Activated CD4-positive, alpha-beta T cell treated with anti-CD3 and anti-CD28 coated beads for 48 hours (primary cell): ENCODE results near the gene AFDN.

Experiments used
- DNase-seq: peaks from one replicate; pipeline ENCODE4 v3.0.0-alpha.2; 2020

The AFDN gene

DNA sequence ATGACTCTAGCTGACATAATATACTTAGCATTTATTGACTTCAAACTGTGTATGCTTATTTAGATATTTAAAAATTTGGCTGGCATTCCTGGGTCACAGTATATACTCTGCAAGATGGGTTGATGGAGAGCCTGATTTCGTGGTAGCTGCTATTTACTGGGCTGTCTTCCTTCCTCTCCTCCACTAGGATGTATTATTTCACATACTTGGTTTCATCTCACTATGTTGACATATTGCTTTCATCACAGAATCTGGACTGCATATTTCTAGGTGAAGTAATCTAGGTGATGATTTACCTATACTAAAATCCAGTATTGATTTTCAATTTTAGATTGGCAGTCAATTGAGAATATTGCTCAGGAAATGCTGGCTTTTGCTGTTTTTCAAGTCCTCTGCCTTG is 15.7 kb downstream of the AFDN start:
- no peak for DNase-seq

GRCh38 chr6:167843023-167843422 is 16.3 kb downstream of the AFDN start:
- DNase-seq = no peak

DNA sequence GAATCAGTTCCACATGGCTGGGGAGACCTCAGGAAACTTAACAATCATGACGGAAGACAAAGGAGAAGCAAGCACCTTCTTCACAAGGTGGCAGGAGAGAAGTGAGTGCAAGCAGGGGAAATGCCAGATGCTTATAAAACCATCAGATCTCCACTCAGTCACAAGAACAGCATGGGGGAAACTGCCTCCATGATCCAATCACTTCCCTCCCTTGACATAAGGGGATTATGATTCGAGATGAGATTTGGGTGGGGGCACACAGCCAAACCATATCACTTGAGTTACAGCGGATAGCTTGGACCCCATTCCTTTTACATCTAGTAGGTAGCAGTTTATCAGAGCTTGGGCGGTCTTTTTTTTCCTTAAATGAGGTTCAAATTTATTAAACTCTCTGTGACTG is 19.1 kb downstream of the AFDN start:
- DNase-seq = no peak

DNA sequence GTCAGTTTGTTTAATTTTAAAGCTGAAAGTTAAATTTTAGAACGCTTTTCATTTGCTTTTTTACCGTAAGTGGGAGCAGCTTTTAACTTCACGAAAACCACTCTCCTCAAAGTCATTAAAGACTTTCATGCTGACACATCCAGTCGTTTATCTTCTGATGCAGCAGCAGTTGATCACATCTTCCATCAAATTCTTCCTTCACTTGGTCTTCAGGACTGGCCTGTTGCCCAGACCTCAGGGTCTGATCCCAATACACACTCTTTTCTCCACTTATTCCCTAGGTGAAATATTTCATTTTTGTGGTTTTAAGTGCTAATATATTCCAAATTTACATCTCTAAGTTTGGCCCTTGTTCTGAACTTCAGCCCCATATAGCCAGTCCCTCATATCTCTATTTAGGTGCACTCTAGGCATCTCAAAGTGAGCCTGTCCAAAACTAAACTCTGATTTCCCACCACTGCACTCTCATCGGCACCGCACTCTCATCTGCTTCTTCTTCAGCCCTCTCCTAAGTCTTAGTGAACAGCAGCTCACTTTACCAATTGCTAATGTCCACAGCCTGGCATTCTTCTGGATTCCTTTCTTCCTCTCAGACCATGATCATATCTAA is 20.4 kb downstream of the AFDN start:
- DNase-seq = no peak

- DNase-seq = no peak
Measured at GRCh38 chr6:167847936-167848335, 21.2 kb downstream of the AFDN start.

GRCh38 chr6:167848783-167849182 is 22.1 kb downstream of the AFDN start:
- no peak for DNase-seq

GRCh38 chr6:167849846-167850459 is 23.2 kb downstream of the AFDN start:
- no peak for DNase-seq

DNA sequence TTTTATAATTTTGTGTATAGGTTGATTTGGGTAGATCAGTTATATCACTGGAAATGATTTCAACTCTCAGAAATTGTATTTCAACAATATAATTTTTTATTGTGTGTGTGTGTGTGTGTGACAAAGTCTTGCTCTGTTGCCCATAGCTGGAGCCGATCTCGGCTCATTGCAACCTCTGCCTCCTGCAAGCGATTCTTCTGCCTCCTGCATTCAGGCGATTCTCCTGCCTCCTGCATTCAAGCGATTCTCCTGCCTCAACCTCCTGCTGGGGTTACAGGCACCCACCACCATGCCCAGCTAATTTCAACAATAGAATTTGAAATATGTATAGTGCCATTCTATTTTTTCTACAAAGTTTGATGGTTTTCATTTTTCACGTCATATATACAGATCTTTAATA is 24.1 kb downstream of the AFDN start:
- no peak for DNase-seq

DNA sequence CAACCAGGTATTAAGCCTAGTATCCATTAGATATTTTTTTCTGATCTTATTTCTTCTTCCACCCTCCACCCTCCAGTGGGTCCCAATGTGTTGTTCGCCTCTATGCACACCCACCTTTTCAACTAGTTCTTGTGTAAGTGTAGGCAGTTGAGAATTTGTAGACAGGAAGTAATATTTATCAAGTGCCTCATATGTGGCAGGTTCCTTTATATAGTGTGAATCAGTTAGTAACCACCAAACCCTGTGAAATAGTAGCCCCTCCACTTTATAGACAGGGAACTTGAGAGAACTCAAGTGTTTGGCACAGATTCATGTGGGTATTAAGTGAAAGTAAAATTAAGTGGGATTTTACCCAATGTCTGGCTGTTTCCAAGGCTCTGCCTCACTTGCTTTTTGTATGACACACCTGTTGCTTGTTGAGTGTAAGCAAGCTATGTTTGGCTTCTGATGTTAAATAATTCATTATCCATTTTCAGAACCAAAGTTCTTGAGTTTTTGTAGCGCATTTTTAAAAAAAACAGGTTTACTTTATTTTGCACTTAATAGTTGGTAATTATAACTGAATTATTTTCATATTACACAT is 24.8 kb downstream of the AFDN start:
- no peak for DNase-seq

- peak; percentile 11 for DNase-seq
Measured at GRCh38 chr6:167855825-167856425, 29.2 kb downstream of the AFDN start.

GRCh38 chr6:167856474-167856873 is 29.8 kb downstream of the AFDN start:
- no peak for DNase-seq

- no peak for DNase-seq
Measured at GRCh38 chr6:167856999-167857660, 30.4 kb downstream of the AFDN start.

GRCh38 chr6:167858086-167858591 is 31.4 kb downstream of the AFDN start:
- no peak for DNase-seq

GRCh38 chr6:167858842-167859664 is 32.3 kb downstream of the AFDN start:
- no peak for DNase-seq

GRCh38 chr6:167860550-167861226 is 34.0 kb downstream of the AFDN start:
- DNase-seq = no peak

GRCh38 chr6:167861424-167861823 is 34.7 kb downstream of the AFDN start:
- no peak for DNase-seq

DNA sequence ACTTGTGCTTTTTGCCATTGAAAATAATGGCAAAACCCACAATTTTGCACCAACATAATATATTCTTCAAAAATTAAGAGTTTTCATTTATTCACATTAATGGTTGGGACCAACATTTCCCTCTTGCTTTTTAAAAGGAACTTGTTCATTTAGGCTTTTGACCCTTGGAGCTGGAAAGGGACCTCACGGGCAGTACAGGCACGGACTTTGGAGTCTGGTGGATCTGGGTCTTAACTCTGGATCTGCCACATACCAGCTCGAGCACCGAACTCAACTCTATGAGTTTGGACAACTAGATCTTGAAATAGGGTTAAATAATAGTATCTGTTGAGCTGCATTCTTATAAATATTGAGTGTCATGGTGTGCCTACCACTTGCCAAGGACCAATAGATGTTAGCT is 37.2 kb downstream of the AFDN start:
- DNase-seq = no peak

- no peak for DNase-seq
Measured at GRCh38 chr6:167866642-167867041, 39.9 kb downstream of the AFDN start.

DNA sequence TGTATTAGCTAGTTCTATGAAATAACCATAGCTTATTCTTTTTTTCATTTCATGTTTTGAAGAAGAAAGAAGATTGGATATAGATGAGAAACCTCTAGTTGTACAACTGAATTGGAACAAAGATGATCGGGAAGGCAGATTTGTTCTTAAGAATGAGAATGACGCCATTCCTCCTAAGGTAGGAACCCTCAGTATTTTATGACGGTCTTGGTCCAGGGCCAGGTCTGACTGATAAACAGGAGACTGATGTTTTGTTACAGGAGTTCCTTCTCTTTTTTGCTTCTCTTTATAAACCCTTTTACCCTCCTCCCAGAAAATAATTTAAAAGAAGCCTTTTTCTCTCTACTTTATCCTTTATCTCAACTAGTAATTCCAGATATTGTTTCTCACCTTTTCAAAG is 43.6 kb downstream of the AFDN start:
- DNase-seq = no peak

DNA sequence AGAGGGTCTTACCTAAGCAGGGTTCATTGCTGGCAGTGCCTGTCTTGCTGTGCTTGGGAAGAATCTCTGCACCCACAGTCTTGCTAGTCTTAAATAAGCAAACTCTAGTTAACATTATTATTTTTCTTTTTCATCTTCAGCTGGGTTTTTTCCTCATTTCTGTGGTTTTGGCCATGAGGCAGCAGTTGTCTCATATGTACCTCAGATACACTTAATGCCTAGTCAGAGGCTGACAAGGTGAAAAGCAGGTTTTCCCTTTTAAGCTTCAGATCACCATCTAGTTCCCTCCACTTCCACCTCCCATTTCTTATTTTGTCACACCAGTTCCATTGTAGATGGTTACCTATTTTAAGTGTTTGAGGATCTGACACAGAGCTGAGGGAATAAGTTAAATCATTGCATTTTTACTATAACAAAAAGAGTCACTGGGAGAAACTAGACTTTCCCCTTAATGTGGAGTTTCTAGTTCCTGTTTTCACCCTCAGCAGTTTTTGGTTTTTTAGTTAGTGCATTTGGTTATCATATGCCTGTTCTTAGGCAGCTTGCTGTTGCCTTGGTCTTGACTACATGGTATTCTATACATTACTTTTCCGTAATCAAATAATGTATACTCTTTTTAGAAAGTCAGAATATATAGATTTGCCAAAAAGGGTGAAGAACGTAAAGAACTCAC is 46.0 kb downstream of the AFDN start:
- no peak for DNase-seq

DNA sequence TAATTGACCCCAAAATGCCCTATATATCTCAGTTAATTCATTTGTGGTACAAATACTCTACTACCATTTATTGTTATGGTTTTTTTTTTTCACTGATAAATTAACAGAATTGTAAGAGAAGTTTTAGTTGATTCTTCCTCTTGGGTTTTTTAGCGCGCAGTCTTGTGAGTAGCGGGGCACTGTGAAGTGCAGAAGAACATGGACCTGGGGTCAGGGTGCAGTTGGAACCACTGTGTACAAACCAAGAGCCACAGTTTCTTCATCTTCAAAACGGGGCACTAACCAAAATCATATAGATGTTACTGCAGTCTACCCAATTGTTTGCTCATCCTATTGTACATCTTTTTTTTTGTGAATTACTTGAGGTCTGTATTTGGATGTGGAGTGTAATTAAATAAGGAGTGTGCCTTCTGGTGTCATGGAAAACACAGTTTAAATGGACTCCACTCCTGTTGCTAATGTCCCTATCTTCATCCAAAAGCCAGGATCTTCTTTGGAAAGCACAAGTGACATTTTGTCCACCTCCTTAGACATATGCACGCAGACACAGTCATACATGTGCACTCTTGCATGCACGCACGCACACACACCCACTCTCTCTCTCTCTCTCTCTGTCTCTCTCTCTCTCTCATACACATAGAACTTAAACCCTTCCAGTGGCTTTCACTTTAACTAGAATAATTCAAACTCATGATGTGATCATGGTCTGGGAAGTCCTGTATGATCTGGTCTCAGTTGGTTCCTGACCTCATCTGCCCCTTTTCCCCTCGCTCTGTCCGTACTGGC is 51.5 kb downstream of the AFDN start:
- no peak for DNase-seq
